RWPE1 (cell line): ENCODE data around the gene OGFR.

Experiments
- CTCF ChIA-PET: fragments of 350-600 bp; sonication (Branson Sonifier 250); formaldehyde crosslinking; extraction: SDS; loops from one replicate; lab custom pipeline; 2021; lab: Yijun Ruan, JAX
- POLR2A ChIA-PET: fragments of 400-600 bp; formaldehyde crosslinking; extraction: SDS; loops from one replicate; lab custom pipeline; 2020; ENCODE audit warnings: antibody characterized with exemption; ENCODE audit not compliant: low non-redundant PET; lab: Yijun Ruan, JAX
- DNase-seq: peaks from one replicate; pipeline ENCODE4 v3.0.0; 2012; ENCODE audit warnings: low spot score
- H3K27ac ChIP-seq: fragments of 450-650 bp; 2 replicates; pipeline ENCODE4 v1.5.1; 2017
- TF ChIP-seq, protein P1 (sequence below): fragments of 450-650 bp; conservative IDR thresholded peaks from 2 replicates; pipeline ENCODE4 v1.5.1; 2017; ENCODE audit warnings: low read depth, mild to moderate bottlenecking

The OGFR gene

DNA sequence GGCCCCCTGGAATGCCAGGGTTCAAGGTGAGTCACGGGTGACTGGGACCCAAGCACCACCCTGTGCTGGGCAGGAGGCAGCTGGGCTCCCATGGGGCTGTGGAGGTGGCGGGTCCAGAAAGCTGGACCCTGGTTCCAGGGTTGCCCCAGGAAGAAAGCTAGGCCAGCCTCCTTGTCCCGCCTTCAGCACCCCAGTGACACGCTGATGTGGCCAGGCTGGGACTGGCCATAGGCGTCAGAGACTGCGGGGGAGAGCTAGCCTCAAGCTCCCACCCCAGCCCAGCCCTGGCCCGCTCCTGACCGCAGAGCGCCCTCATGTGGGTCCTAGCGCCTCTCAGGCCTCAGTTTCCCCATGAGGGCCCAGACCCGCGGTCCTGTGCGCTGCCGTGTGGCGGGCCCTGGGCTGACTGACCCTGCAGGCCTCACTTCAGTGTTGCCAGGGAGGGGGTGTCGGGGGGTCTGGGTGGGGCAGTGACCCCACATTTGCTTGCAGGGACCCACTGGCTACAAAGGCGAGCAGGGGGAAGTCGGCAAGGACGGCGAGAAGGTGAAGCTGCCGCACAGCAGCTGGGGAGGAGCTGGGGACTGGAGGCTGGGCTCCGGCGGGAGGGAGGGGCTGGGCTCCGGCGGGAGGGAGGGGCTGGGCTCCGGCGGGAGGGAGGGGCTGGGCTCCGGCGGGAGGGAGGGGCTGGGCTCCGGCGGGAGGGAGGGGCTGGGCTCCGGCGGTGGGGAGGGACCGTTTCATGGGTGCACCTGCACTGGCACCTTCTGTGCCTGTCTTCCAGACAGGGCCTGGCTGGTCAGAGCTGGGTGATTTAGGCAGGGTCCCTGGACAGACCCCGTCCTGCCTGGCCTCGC, 20.1 kb downstream of the OGFR start:
- TF ChIP-seq, protein P1, sequence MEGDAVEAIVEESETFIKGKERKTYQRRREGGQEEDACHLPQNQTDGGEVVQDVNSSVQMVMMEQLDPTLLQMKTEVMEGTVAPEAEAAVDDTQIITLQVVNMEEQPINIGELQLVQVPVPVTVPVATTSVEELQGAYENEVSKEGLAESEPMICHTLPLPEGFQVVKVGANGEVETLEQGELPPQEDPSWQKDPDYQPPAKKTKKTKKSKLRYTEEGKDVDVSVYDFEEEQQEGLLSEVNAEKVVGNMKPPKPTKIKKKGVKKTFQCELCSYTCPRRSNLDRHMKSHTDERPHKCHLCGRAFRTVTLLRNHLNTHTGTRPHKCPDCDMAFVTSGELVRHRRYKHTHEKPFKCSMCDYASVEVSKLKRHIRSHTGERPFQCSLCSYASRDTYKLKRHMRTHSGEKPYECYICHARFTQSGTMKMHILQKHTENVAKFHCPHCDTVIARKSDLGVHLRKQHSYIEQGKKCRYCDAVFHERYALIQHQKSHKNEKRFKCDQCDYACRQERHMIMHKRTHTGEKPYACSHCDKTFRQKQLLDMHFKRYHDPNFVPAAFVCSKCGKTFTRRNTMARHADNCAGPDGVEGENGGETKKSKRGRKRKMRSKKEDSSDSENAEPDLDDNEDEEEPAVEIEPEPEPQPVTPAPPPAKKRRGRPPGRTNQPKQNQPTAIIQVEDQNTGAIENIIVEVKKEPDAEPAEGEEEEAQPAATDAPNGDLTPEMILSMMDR = no peak
- DNase-seq = no peak
- no peak overlapping the region for H3K27ac ChIP-seq
- CTCF ChIA-PET = interaction anchor here (0.5 to 1.2 kb wide), 4 partner anchors 14 to 704 kb away, joined by 3 read pairs; no protein-coding TSS in a partner anchor
- POLR2A ChIA-PET = no interaction called here

DNA sequence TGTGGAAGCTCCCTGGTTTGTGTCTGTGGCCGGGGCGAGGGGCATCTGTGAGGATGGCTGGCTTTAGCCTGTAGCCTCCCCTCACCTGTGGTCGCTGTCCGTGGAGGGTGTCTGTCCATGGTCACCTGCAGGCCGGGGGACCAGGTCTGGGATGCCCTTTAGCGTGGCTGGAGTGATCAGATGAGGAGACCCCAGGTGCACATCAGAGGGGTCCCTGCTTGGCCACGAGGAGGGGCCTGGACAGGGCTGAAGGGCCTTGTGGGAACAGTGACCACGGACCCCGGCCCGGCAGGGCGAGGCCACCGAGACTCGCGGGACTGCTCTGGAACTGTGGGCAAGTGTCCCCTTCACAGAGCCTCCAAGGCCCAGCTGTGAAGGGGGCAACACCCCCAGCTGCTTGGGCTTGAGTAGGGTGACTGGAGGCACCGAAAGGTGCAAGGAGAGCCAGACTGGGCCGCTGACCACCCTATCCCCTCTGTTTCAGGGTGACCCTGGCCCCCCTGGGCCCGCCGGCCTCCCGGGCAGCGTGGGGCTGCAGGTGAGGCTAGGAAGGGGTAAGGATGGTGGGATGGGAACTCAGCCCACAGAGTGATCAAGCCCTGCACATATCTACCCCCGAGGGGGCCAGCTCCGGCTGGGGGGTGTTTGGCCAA, 20.8 kb downstream of the OGFR start:
- DNase-seq = no peak
- ChIA-PET CTCF (interaction anchor here (0.6 kb wide), 2 partner anchors 619 to 1549 kb away, joined by 3 to 4 read pairs; no protein-coding TSS in a partner anchor), POLR2A (no interaction called here)
- TF ChIP-seq, protein P1 = no peak
- peak overlapping the region; percentile 20; the same call in 1 of the 2 replicates for H3K27ac ChIP-seq

DNA sequence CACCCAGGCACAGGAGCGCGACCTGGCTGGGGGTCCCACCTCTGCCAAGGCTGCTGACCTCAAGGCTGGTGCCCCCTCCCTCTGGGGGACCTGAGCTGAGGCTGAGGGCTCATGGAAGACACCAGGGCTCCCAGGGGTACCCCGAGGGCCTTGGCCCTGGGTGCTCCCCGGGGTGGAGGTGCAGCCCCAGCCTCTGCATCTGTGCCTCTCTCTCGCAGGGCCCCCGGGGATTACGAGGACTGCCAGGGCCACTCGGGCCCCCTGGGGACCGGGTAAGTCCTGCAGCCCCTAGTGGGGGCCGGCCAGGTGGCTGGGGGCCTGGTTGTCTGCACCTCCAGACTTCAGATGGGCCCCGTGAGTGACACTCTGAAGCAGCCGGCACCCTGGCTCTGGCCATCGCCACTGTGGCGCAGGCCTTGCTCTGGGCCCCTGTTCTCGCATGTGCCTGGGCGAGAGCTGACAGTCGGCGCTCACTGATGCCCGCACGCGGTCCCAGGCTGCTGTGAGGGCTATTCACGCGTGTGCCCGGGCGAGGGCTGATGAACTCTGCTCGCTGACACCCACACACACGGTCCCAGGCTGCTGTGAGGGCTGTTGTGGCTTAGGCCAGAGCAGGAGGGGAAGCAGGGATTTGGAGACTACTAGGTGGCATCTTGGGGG, 21.5 kb downstream of the OGFR start:
- DNase-seq = no peak
- H3K27ac ChIP-seq = peak overlapping the region; percentile 20
- ChIA-PET POLR2A (no interaction called here), CTCF (interaction anchor here (0.6 kb wide), 1 partner anchor 1550 kb away, joined by 4 read pairs; no protein-coding TSS in a partner anchor)
- TF ChIP-seq, protein P1 = no peak

- CTCF ChIA-PET = no interaction called here
- POLR2A ChIA-PET = no interaction called here
- TF ChIP-seq, protein P1 = no peak
- DNase-seq = no peak
- peak overlapping the region; percentile 20 for H3K27ac ChIP-seq
These were observed 22.1 kb downstream of the OGFR start for GRCh38 chr20:62826646-62827310.

DNA sequence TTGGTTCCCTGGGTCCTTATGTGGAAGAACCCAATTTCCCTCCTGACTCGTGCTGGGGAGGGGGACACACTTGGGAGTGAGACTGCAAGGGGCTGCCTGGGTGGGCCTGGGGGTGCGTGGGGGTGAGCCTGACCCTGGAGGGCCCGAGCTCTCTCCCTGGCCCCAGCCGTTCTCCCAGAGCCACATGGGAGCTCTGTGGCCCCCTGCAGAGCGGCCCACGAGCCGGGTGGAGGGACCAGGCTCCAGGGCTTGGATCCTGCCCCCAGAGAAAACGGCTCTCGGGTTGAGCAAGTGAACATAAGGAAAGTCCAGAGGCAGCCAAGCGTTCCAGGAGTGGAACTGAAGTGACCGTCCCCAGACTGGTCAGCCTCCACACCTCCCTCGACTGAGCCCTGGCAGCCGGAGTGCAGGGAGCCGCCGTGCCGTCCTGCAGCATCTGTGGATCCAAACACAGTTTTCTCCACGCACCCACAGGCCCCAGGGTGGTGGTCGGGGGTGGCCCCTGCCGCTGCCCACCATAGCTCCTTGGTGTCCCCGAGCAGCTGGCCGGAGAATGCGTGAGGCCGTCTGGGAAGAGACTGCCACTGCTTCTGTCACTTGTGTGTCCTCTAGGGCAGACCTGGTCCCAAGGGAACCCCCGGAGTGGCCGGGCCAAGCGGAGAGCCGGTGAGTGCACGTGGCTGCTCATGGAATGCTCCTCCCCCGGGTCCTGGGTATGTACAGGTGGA, 22.8 kb downstream of the OGFR start:
- CTCF ChIA-PET = interaction anchor here (0.6 kb wide), 1 partner anchor 37 kb away, joined by 3 read pairs; no protein-coding TSS in a partner anchor

More for the DNA sequence above, 22.8 kb downstream of the OGFR start:
- H3K27ac ChIP-seq = no peak overlapping the region
- TF ChIP-seq, protein P1 = no peak
- DNase-seq = no peak
- POLR2A ChIA-PET = interaction anchor here (0.6 kb wide), 1 partner anchor 21 kb away, joined by 3 read pairs; no protein-coding TSS in a partner anchor
